Right lobe of liver (tissue), 4 donors: ENCODE data around the gene OSBPL5.

Experiments
- POLR2A ChIP-seq: fragments of 450-650 bp; IDR thresholded peaks from one replicate; pipeline ENCODE4 v1.6.1; 2017; ENCODE audit warnings: antibody characterized with exemption, mild to moderate bottlenecking
- TF ChIP-seq, protein P1 (sequence below), 4 donors: fragments of 200-600 bp in 3 of 4; fragments of 450-650 bp in 1 of 4; IDR thresholded peaks; one replicate each; pipeline versions ENCODE4 v1.5.1 to v1.8.0; 2016 to 2022; ENCODE audit warnings: antibody characterized with exemption in 4 of 4, mild to moderate bottlenecking in 2 of 4
- donor health status: DM: no; HTN: no; CAD: no.
- donor health status: DM: no; HTN: no; CAD: no.
- donor health status: DM: no; HTN: yes; CAD: no.

DNA sequence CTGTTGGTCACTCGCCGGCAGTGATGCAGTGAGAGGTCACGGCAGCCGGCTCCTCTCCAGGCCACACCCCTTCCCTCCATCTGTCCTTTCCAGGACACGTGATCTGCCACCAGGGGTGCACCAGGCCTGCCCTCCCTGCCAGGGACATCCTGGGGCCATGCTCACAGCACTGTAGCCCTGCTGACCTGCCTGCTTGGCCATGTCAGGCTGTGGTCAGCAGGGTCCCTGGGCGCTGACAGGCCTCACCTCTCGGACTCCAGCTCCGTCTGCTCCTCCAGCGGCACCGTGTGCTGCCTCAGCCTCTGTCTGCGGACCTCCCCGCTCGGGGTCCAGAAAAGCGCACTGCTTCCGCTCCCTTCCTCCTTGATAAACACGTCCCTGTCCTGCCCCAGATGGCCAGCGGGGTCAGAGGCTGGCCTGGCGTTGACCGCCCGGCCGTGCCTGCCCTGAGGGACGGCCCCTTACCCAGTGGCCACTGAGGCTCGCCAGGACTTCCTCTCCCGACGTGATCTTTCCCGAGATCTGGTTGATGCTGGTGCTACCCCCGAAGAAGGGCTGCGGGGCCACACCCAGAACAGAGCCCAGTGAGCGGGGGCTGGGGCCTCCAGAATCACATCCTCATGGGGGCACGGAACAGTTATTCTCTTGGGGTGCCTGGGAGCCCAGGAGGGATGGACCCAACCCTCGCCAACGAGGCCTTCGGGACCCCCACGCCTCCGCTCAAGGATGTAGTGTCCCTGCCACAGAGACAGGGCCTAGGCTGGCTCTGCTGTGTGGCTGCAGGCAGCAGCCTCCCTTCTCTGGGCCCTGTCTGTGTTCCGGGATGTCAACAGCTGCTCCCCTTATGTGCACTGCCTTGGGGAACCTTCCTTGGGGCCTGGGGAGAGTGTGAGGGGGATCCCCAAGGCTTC is 71.6 kb downstream of the OSBPL5 start:
- TF ChIP-seq POLR2A, result no peak
- TF ChIP-seq, protein P1, sequence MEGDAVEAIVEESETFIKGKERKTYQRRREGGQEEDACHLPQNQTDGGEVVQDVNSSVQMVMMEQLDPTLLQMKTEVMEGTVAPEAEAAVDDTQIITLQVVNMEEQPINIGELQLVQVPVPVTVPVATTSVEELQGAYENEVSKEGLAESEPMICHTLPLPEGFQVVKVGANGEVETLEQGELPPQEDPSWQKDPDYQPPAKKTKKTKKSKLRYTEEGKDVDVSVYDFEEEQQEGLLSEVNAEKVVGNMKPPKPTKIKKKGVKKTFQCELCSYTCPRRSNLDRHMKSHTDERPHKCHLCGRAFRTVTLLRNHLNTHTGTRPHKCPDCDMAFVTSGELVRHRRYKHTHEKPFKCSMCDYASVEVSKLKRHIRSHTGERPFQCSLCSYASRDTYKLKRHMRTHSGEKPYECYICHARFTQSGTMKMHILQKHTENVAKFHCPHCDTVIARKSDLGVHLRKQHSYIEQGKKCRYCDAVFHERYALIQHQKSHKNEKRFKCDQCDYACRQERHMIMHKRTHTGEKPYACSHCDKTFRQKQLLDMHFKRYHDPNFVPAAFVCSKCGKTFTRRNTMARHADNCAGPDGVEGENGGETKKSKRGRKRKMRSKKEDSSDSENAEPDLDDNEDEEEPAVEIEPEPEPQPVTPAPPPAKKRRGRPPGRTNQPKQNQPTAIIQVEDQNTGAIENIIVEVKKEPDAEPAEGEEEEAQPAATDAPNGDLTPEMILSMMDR (IDR thresholded peaks at IDR 0.05), result no peak
